SK-N-SH (cell line): ENCODE results near the gene GNAZ. TPM values are rescaled to one million over a fixed set of nuclear protein-coding genes. Genes with fewer than 3 reads are reported as not detected.

ENCODE experiments used
- CTCF ChIA-PET: fragments of 300-600, 350-600 bp; formaldehyde crosslinking; extraction: SDS; loops from one replicate; lab custom pipeline; 2021; lab: Yijun Ruan, JAX
- POLR2A ChIA-PET: fragments of 350-600 bp; sonication (Branson Sonifier 250); formaldehyde crosslinking; extraction: SDS; loops from one replicate; lab custom pipeline; 2020; ENCODE audit warnings: antibody characterized with exemption, inconsistent platforms; lab: Yijun Ruan, JAX
- DNase-seq: peaks from one replicate; pipeline ENCODE4 v3.0.0; 2012
- H2AFZ ChIP-seq: fragments of 200-600 bp; sonication (generic); 2 replicates; pipeline ENCODE4 v1.8.1; 2016; ENCODE audit warnings: antibody characterized with exemption, mild to moderate bottlenecking, low read depth
- H3F3A ChIP-seq: fragments of 200-600 bp; sonication (generic); replicated peaks from 2 replicates; pipeline ENCODE3; 2016; ENCODE audit warnings: antibody characterized with exemption, mild to moderate bottlenecking; ENCODE audit not compliant: insufficient read depth
- H3K27ac ChIP-seq, 2 experiments: fragments of 200-500 bp in 1 of 2; fragments of 200-600 bp in 1 of 2; sonication (Bioruptor generic) in 1 of 2; sonication (generic), shearing (Covaris generic) in 1 of 2; 2 replicates each; pipeline versions ENCODE4 v1.5.1 to v1.6.1; 2014 to 2016; ENCODE audit warnings: low read depth in 2 of 2, inconsistent platforms in 1 of 2, low read length in 1 of 2, mild to moderate bottlenecking in 1 of 2, mixed read lengths in 1 of 2
- H3K27me3 ChIP-seq: fragments of 200-600 bp; sonication (generic), shearing (Covaris generic); 2 replicates; pipeline ENCODE4 v1.6.1; 2016; ENCODE audit warnings: mixed run types; ENCODE audit not compliant: insufficient read depth
- H3K36me3 ChIP-seq, 2 experiments: fragments of 200-500 bp in 1 of 2; fragments of 200-600 bp in 1 of 2; sonication (Bioruptor generic) in 1 of 2; sonication (generic) in 1 of 2; replicated peaks in 1 of 2; 2 replicates each; pipeline versions ENCODE3 to v1.5.1; 2014 to 2016; ENCODE audit warnings: low read length in 1 of 2, mild to moderate bottlenecking in 1 of 2; ENCODE audit not compliant: insufficient read depth in 2 of 2, control insufficient read depth in 1 of 2
- H3K4me1 ChIP-seq, 2 experiments: fragments of 200-500 bp in 1 of 2; fragments of 200-600 bp in 1 of 2; sonication (Bioruptor generic) in 1 of 2; sonication (generic), shearing (Covaris generic) in 1 of 2; 2 replicates each; pipeline versions ENCODE4 v1.5.1 to v1.6.1; 2014 to 2016; ENCODE audit warnings: low read depth in 1 of 2, low read length in 1 of 2, mixed run types in 1 of 2; ENCODE audit not compliant: insufficient read depth in 2 of 2, control insufficient read depth in 1 of 2
- H3K4me2 ChIP-seq: fragments of 200-600 bp; sonication (generic), shearing (Covaris generic); 2 replicates; pipeline ENCODE4 v1.6.1; 2017; ENCODE audit warnings: mixed run types
- H3K4me3 ChIP-seq, 2 experiments: fragments of 200-500 bp in 1 of 2; fragments of 200-600 bp in 1 of 2; sonication (Bioruptor generic) in 1 of 2; sonication (generic), shearing (Covaris generic) in 1 of 2; 2 replicates each; pipeline versions ENCODE4 v1.5.1 to v1.8.1; 2014 to 2016; ENCODE audit warnings: low read depth in 2 of 2, inconsistent platforms in 1 of 2, low read length in 1 of 2, mild to moderate bottlenecking in 1 of 2, mixed read lengths in 1 of 2, moderate library complexity in 1 of 2
- H3K79me2 ChIP-seq: fragments of 200-600 bp; sonication (generic); 2 replicates; pipeline ENCODE4 v1.8.1; 2017; ENCODE audit warnings: mild to moderate bottlenecking; ENCODE audit not compliant: insufficient read depth
- H3K9ac ChIP-seq: fragments of 200-600 bp; sonication (generic); 2 replicates; pipeline ENCODE4 v1.6.1; 2017; ENCODE audit warnings: mixed run types
- H3K9me2 ChIP-seq: fragments of 200-600 bp; sonication (generic); 2 replicates; pipeline ENCODE4 v1.6.1; 2017; ENCODE audit warnings: mixed run types
- H3K9me3 ChIP-seq: fragments of 200-600 bp; sonication (generic); 2 replicates; pipeline ENCODE4 v1.6.1; 2017; ENCODE audit warnings: mixed run types, mild to moderate bottlenecking, moderate library complexity
- H4K20me1 ChIP-seq: fragments of 200-600 bp; sonication (generic); 2 replicates; pipeline ENCODE4 v1.6.1; 2017; ENCODE audit warnings: mild to moderate bottlenecking, mixed run types; ENCODE audit not compliant: insufficient read depth
- CHD2 ChIP-seq: fragments of 150-350 bp; IDR thresholded peaks from 2 replicates; pipeline ENCODE4 v1.6.1; 2018; ENCODE audit warnings: low read length; ENCODE audit not compliant: partially characterized antibody
- EZH2phosphoT487 ChIP-seq: fragments of 200-600 bp; sonication (generic); IDR thresholded peaks from 2 replicates; pipeline ENCODE4 v1.6.1; 2017; ENCODE audit warnings: low read depth, mixed run types, mild to moderate bottlenecking, antibody characterized with exemption, moderate library complexity, borderline replicate concordance
- FOSL2 ChIP-seq: IDR thresholded peaks from 2 replicates; pipeline ENCODE4 v1.4.0; 2012; ENCODE audit warnings: low read depth, mild to moderate bottlenecking, moderate library complexity, borderline replicate concordance
- FOXJ3 ChIP-seq: sonication (generic); formaldehyde crosslinking; IDR thresholded peaks from 2 replicates; pipeline ENCODE4 v1.5.1; 2020; ENCODE audit warnings: mild to moderate bottlenecking, missing genetic modification reagents
- GABPA ChIP-seq: IDR thresholded peaks from 2 replicates; pipeline ENCODE4 v1.4.0; 2012; ENCODE audit warnings: low read depth, mild to moderate bottlenecking
- MEF2A ChIP-seq: IDR thresholded peaks from 2 replicates; pipeline ENCODE4 v1.4.0; 2012; ENCODE audit warnings: low read depth, borderline replicate concordance
- MXI1 ChIP-seq: IDR thresholded peaks from 2 replicates; pipeline ENCODE4 v1.6.1; 2012; ENCODE audit warnings: mild to moderate bottlenecking, low read depth, low read length, improper control_type of control experiment
- RAD21 ChIP-seq: IDR thresholded peaks from 2 replicates; pipeline ENCODE4 v1.6.1; 2012; ENCODE audit warnings: mild to moderate bottlenecking, low read length
- RCOR1 ChIP-seq: fragments of 150-350 bp; IDR thresholded peaks from 2 replicates; pipeline ENCODE4 v1.6.1; 2017; ENCODE audit warnings: antibody characterized with exemption, low read length
- REST ChIP-seq: IDR thresholded peaks from 2 replicates; pipeline ENCODE4 v1.6.1; 2012; ENCODE audit warnings: mild to moderate bottlenecking, low read depth, low read length, moderate library complexity
- RXRA ChIP-seq: IDR thresholded peaks from 2 replicates; pipeline ENCODE4 v1.4.0; 2012; ENCODE audit warnings: low read depth, mild to moderate bottlenecking, borderline replicate concordance
- SMC3 ChIP-seq: IDR thresholded peaks from 2 replicates; pipeline ENCODE4 v1.6.1; 2012; ENCODE audit warnings: low read depth, low read length, improper control_type of control experiment
- TAF1 ChIP-seq: IDR thresholded peaks from 2 replicates; pipeline ENCODE4 v1.6.1; 2012; ENCODE audit warnings: low read depth, mild to moderate bottlenecking, low read length, moderate library complexity, borderline replicate concordance
- TCF12 ChIP-seq: IDR thresholded peaks from 2 replicates; pipeline ENCODE4 v1.4.0; 2012
- USF2 ChIP-seq: fragments of 150-350 bp; IDR thresholded peaks from 2 replicates; pipeline ENCODE4 v1.6.1; 2017; ENCODE audit warnings: antibody characterized with exemption, low read length, low read depth, borderline replicate concordance
- YY1 ChIP-seq: IDR thresholded peaks from 2 replicates; pipeline ENCODE4 v1.4.0; 2012; ENCODE audit warnings: low read depth, mild to moderate bottlenecking
- ZBTB33 ChIP-seq: IDR thresholded peaks from 2 replicates; pipeline ENCODE4 v1.4.0; 2012; ENCODE audit warnings: low read depth, borderline replicate concordance
- WGBS: methylation state at CpG from one replicate; pipeline ENCODE4 v1.1.6; 2017; ENCODE audit warnings: low lambda C conversion rate; 5-methylcytosine and 5-hydroxymethylcytosine counted together
- polyA plus RNA-seq, 3 experiments: library from polyadenylated mRNA; depleted of rRNA; stranded (reverse); fragments of >200 nt; gene quantifications; 2 replicates each; pipeline ENCODE4 v1.2.3, GENCODE V29; 2012
- TF ChIP-seq, protein P1 (sequence below): IDR thresholded peaks from 2 replicates; pipeline ENCODE4 v1.4.0; 2012; ENCODE audit warnings: low read depth

Gene GNAZ
- polyA plus RNA-seq, 1 of the 3 experiments (the other 2 are of a cell fraction) = 6.5 TPM

DNA sequence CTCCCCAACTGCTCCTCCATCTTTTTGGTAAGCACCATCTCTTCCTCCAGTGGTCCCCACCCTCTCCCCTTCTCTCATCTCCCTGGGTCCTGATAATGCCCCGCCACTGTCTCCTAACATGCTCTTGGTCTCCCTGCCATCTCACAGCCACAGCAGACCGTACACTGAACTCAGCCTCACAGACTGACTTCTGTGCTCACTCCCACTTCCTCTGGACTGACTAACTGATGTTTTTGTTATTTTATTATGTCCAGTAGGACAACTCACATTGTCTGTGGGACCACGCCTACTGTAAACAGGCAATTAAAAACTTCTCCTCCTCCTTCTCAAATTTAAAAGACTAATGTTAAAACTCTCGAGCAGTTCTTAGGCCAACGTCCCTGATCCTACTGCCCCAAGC lies 2.6 kb upstream of the GNAZ start:
- Histone ChIP-seq H3K4me1 (peaks cover 5 to 24% of the 10 kb centered on the region in 2 experiments; a peak in 1 of 4 replicates), H3K9me2 (no peaks in the 10 kb centered on the region), H3K27ac (no peak overlapping the region), H3K4me2 (no peak overlapping the region), H3K36me3 (no peaks in the 10 kb centered on the region), H2AFZ (no peak overlapping the region), H4K20me1 (peaks cover 3% of the 10 kb centered on the region; the same call in 1 of the 2 replicates), H3K79me2 (no peaks in the 10 kb centered on the region; the same call in 1 of the 2 replicates), H3K9me3 (no peaks in the 10 kb centered on the region), H3F3A (no peaks in the 10 kb centered on the region), H3K4me3 (no peak overlapping the region), H3K27me3 (no peaks in the 10 kb centered on the region), H3K9ac (no peak overlapping the region)
- CTCF ChIA-PET = interaction anchor here (3.1 kb wide), 1 partner anchor 108 kb away, joined by 12 read pairs; no protein-coding TSS in a partner anchor
- no peak for DNase-seq
- 80% methylated on average over 5 of the region's 5 CpGs for WGBS
- POLR2A ChIA-PET = no interaction called here
- TF ChIP-seq MEF2A (no peak), MXI1 (no peak), YY1 (no peak), USF2 (no peak), TCF12 (no peak)

- peaks cover 5 to 27% of the 10 kb centered on the region in 2 experiments; a peak in 1 of 4 replicates for H3K4me1 ChIP-seq
- no peak overlapping the region for H3K4me2 ChIP-seq
- no peak overlapping the region for H3K27ac ChIP-seq
- no peaks in the 10 kb centered on the region for H3K9me3 ChIP-seq
- no peaks in the 10 kb centered on the region for H3K9me2 ChIP-seq
- H2AFZ ChIP-seq = no peak overlapping the region
- ChIA-PET CTCF (interaction anchor here (0.9 to 3.3 kb wide), 3 partner anchors 77 to 110 kb away, joined by 3 to 16 read pairs (median 12); partner anchors contain the start of gene RAB36), POLR2A (no interaction called here)
- H3K79me2 ChIP-seq = no peaks in the 10 kb centered on the region; the same call in 1 of the 2 replicates
- no peaks in the 10 kb centered on the region for H3K27me3 ChIP-seq
- TF ChIP-seq MXI1 = no peak
- TF ChIP-seq RAD21 = no peak
- no peak for TF ChIP-seq CHD2
- TF ChIP-seq FOSL2 = no peak
- no peak for TF ChIP-seq REST
- TF ChIP-seq, protein P1, sequence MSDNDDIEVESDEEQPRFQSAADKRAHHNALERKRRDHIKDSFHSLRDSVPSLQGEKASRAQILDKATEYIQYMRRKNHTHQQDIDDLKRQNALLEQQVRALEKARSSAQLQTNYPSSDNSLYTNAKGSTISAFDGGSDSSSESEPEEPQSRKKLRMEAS = no peak
- TF ChIP-seq ZBTB33 = no peak
- TF ChIP-seq TCF12 = no peak
- no peak for TF ChIP-seq YY1
- TF ChIP-seq RCOR1 = no peak
- no peak for TF ChIP-seq GABPA
- no peak for TF ChIP-seq EZH2phosphoT487
- TF ChIP-seq FOXJ3 (CRISPR knock-in tag) = no peak
- no peak for TF ChIP-seq RXRA
- TF ChIP-seq TAF1 = no peak
- no peak for TF ChIP-seq SMC3
- H3K36me3 ChIP-seq = no peaks in the 10 kb centered on the region
- 69% methylated on average over 6 of the region's 8 CpGs for WGBS
- H3K4me3 ChIP-seq = no peak overlapping the region
- no peak overlapping the region for H3K9ac ChIP-seq
- peaks cover 3% of the 10 kb centered on the region; the same call in 1 of the 2 replicates for H4K20me1 ChIP-seq
- no peak for DNase-seq
- H3F3A ChIP-seq = no peaks in the 10 kb centered on the region
Observed at GRCh38 chr22:23068096-23068831, 2.1 kb upstream of the GNAZ start.
